A549 (cell line): ENCODE results near the gene RFC1.

Source experiments
- EP300 ChIP-seq, 2 experiments: fragments of >200 bp; sonication (Bioruptor Twin); formaldehyde crosslinking; IDR thresholded peaks; 2 replicates in 1 of 2; 3 replicates in 1 of 2; pipeline ENCODE4 v1.6.1; 2016 to 2017
- FOSL2 ChIP-seq, 2 experiments: fragments of 450-650 bp in 1 of 2; fragments of >200 bp in 1 of 2; sonication (Bioruptor Twin) in 1 of 2; formaldehyde crosslinking; IDR thresholded peaks; 2 replicates each; pipeline versions ENCODE4 v1.5.0 to v1.6.1; 2016 to 2020; ENCODE audit warnings: mild to moderate bottlenecking in 1 of 2, moderate library complexity in 1 of 2
- HDAC2 ChIP-seq: fragments of 200-600 bp; sonication (generic); IDR thresholded peaks from 2 replicates; pipeline ENCODE4 v1.6.1; 2016
- HOXA7 ChIP-seq: fragments of 250-450 bp; sonication (Bioruptor Pico); IDR thresholded peaks from 2 replicates; pipeline ENCODE4 v1.5.0; 2020; ENCODE audit warnings: mild to moderate bottlenecking, moderate library complexity
- KDM5A ChIP-seq: fragments of 200-600 bp; sonication (generic); IDR thresholded peaks from 2 replicates; pipeline ENCODE4 v1.6.1; 2016; ENCODE audit warnings: antibody characterized with exemption, mild to moderate bottlenecking
- MAFK ChIP-seq: fragments of 450-650 bp; IDR thresholded peaks from 2 replicates; pipeline ENCODE4 v1.6.1; 2014; ENCODE audit not compliant: partially characterized antibody
- MAZ ChIP-seq: fragments of 150-350 bp; IDR thresholded peaks from 2 replicates; pipeline ENCODE4 v1.6.1; 2014; ENCODE audit warnings: antibody characterized with exemption, low read depth, low read length, borderline replicate concordance
- POLR2A ChIP-seq: IDR thresholded peaks from 2 replicates; pipeline ENCODE4 v1.6.1; 2012; ENCODE audit warnings: mild to moderate bottlenecking, low read length
- TP53 ChIP-seq: fragments of 250-450 bp; sonication (Bioruptor Pico); IDR thresholded peaks from 2 replicates; pipeline ENCODE4 v1.5.0; 2021; ENCODE audit warnings: mild to moderate bottlenecking, moderate library complexity
- TF ChIP-seq, protein P1 (sequence below): fragments of >200 bp; sonication (Bioruptor Twin); formaldehyde crosslinking; IDR thresholded peaks from 3 replicates; pipeline ENCODE4 v1.5.1; 2016
- TF ChIP-seq, protein P2 (sequence below): fragments of 450-650 bp; IDR thresholded peaks from 2 replicates; pipeline ENCODE4 v1.6.1; 2014; ENCODE audit warnings: antibody characterized with exemption
- TF ChIP-seq, protein P3 (sequence below): fragments of 250-450 bp; sonication (Bioruptor Pico); IDR thresholded peaks from 2 replicates; pipeline ENCODE4 v1.5.0; 2021; ENCODE audit warnings: mild to moderate bottlenecking, moderate library complexity, borderline replicate concordance
- TF ChIP-seq, protein P4 (sequence below): fragments of 200-600 bp; sonication (generic); IDR thresholded peaks from 2 replicates; pipeline ENCODE4 v1.6.1; 2016; ENCODE audit warnings: antibody characterized with exemption, mild to moderate bottlenecking, moderate library complexity
- TF ChIP-seq, protein P5 (sequence below): IDR thresholded peaks from 2 replicates; pipeline ENCODE4 v1.6.1; 2012

DNA sequence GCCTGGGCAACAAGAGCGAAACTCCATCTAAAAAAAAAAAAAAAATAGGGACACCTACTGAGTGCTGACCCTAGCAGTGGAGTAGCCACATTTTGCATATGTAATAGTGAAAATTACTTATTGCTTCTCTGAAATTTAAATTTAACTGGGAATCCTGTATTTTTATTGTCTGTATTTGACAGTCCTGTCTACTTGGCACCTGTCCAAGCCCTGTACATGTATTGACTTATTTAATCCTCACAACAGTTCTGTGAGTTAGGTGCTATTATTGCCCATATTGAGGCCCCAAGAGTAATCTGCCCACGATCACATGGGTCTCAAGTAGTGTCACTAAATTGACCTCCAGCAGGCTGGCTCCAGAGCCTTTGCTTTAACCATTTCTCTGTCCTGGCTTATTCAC, 102.3 kb downstream of the RFC1 start:
- TF ChIP-seq, protein P1, sequence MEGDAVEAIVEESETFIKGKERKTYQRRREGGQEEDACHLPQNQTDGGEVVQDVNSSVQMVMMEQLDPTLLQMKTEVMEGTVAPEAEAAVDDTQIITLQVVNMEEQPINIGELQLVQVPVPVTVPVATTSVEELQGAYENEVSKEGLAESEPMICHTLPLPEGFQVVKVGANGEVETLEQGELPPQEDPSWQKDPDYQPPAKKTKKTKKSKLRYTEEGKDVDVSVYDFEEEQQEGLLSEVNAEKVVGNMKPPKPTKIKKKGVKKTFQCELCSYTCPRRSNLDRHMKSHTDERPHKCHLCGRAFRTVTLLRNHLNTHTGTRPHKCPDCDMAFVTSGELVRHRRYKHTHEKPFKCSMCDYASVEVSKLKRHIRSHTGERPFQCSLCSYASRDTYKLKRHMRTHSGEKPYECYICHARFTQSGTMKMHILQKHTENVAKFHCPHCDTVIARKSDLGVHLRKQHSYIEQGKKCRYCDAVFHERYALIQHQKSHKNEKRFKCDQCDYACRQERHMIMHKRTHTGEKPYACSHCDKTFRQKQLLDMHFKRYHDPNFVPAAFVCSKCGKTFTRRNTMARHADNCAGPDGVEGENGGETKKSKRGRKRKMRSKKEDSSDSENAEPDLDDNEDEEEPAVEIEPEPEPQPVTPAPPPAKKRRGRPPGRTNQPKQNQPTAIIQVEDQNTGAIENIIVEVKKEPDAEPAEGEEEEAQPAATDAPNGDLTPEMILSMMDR = no peak
- TF ChIP-seq HDAC2 (no peak), EP300 (IDR thresholded peaks at IDR 0.05) (no peak), HOXA7 (CRISPR knock-in tag) (no peak), MAZ (no peak), MAFK (no peak), KDM5A (no peak), POLR2A (no peak), TP53 (CRISPR knock-in tag) (no peak), FOSL2 (IDR thresholded peaks at IDR 0.05) (no peak), FOSL2 (CRISPR knock-in tag; IDR thresholded peaks at IDR 0.05) (no peak)
- TF ChIP-seq, protein P2, sequence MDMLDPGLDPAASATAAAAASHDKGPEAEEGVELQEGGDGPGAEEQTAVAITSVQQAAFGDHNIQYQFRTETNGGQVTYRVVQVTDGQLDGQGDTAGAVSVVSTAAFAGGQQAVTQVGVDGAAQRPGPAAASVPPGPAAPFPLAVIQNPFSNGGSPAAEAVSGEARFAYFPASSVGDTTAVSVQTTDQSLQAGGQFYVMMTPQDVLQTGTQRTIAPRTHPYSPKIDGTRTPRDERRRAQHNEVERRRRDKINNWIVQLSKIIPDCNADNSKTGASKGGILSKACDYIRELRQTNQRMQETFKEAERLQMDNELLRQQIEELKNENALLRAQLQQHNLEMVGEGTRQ = no peak
- TF ChIP-seq, protein P3, sequence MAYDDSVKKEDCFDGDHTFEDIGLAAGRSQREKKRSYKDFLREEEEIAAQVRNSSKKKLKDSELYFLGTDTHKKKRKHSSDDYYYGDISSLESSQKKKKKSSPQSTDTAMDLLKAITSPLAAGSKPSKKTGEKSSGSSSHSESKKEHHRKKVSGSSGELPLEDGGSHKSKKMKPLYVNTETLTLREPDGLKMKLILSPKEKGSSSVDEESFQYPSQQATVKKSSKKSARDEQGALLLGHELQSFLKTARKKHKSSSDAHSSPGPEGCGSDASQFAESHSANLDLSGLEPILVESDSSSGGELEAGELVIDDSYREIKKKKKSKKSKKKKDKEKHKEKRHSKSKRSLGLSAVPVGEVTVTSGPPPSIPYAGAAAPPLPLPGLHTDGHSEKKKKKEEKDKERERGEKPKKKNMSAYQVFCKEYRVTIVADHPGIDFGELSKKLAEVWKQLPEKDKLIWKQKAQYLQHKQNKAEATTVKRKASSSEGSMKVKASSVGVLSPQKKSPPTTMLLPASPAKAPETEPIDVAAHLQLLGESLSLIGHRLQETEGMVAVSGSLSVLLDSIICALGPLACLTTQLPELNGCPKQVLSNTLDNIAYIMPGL (CRISPR knock-in tag) = no peak
- TF ChIP-seq, protein P4, sequence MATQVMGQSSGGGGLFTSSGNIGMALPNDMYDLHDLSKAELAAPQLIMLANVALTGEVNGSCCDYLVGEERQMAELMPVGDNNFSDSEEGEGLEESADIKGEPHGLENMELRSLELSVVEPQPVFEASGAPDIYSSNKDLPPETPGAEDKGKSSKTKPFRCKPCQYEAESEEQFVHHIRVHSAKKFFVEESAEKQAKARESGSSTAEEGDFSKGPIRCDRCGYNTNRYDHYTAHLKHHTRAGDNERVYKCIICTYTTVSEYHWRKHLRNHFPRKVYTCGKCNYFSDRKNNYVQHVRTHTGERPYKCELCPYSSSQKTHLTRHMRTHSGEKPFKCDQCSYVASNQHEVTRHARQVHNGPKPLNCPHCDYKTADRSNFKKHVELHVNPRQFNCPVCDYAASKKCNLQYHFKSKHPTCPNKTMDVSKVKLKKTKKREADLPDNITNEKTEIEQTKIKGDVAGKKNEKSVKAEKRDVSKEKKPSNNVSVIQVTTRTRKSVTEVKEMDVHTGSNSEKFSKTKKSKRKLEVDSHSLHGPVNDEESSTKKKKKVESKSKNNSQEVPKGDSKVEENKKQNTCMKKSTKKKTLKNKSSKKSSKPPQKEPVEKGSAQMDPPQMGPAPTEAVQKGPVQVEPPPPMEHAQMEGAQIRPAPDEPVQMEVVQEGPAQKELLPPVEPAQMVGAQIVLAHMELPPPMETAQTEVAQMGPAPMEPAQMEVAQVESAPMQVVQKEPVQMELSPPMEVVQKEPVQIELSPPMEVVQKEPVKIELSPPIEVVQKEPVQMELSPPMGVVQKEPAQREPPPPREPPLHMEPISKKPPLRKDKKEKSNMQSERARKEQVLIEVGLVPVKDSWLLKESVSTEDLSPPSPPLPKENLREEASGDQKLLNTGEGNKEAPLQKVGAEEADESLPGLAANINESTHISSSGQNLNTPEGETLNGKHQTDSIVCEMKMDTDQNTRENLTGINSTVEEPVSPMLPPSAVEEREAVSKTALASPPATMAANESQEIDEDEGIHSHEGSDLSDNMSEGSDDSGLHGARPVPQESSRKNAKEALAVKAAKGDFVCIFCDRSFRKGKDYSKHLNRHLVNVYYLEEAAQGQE = no peak
- TF ChIP-seq, protein P5, sequence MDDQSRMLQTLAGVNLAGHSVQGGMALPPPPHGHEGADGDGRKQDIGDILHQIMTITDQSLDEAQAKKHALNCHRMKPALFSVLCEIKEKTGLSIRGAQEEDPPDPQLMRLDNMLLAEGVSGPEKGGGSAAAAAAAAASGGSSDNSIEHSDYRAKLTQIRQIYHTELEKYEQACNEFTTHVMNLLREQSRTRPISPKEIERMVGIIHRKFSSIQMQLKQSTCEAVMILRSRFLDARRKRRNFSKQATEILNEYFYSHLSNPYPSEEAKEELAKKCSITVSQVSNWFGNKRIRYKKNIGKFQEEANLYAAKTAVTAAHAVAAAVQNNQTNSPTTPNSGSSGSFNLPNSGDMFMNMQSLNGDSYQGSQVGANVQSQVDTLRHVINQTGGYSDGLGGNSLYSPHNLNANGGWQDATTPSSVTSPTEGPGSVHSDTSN = no peak
